ENCODE measurements around the gene CEP85. TPM values are rescaled to one million over a fixed set of nuclear protein-coding genes. Genes with fewer than 3 reads are reported as not detected.

Gene CEP85, protein sequence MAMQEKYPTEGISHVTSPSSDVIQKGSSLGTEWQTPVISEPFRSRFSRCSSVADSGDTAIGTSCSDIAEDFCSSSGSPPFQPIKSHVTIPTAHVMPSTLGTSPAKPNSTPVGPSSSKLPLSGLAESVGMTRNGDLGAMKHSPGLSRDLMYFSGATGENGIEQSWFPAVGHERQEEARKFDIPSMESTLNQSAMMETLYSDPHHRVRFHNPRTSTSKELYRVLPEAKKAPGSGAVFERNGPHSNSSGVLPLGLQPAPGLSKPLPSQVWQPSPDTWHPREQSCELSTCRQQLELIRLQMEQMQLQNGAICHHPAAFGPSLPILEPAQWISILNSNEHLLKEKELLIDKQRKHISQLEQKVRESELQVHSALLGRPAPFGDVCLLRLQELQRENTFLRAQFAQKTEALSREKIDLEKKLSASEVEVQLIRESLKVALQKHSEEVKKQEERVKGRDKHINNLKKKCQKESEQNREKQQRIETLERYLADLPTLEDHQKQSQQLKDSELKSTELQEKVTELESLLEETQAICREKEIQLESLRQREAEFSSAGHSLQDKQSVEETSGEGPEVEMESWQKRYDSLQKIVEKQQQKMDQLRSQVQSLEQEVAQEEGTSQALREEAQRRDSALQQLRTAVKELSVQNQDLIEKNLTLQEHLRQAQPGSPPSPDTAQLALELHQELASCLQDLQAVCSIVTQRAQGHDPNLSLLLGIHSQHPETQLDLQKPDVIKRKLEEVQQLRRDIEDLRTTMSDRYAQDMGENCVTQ
- total RNA-seq (2016; rRNA removed; fragmentation: Illumina TruSeq; extraction: Trizol): 22.4 and 26.7 TPM in 2 replicates
- total RNA-seq (2016; cell fraction: cytosol; rRNA removed; fragmentation: Illumina TruSeq; extraction: Trizol; ENCODE audit: low read depth): 15.6 and 16.7 TPM in 2 replicates
- total RNA-seq (2016; cell fraction: insoluble cytoplasmic fraction; rRNA removed; fragmentation: Illumina TruSeq; extraction: Trizol): 22.3 and 26.3 TPM in 2 replicates
- 10.6 and 12.9 TPM in 2 replicates for total RNA-seq (2016; cell fraction: membrane; rRNA removed; fragmentation: Illumina TruSeq; extraction: Trizol)
- total RNA-seq (2016; cell fraction: nucleus; rRNA removed; fragmentation: Illumina TruSeq; extraction: Trizol): 27.6 and 32.8 TPM in 2 replicates
- polyA plus RNA-seq (2011; rRNA removed): 16.1 and 16.9 TPM in 2 replicates
- 11.2 and 11.4 TPM in 2 replicates for polyA plus RNA-seq (2011; cell fraction: cytosol; rRNA removed)
- polyA plus RNA-seq (2011; cell fraction: nucleus; rRNA removed): 40.1 and 42.3 TPM in 2 replicates
- polyA plus RNA-seq (2012): 8.8 and 10.7 TPM in 2 replicates
- 0.88 and 0.92 TPM in 2 replicates for polyA plus RNA-seq (2016; cell fraction: cytosol; fragmentation: Illumina TruSeq; extraction: Trizol; ENCODE audit: low read depth)
- 16.4 and 17.2 TPM in 2 replicates for polyA plus RNA-seq (2016; cell fraction: insoluble cytoplasmic fraction; fragmentation: Illumina TruSeq; extraction: Trizol; ENCODE audit: low read depth)
- 2.2 and 2.6 TPM in 2 replicates for polyA plus RNA-seq (2016; cell fraction: membrane; fragmentation: Illumina TruSeq; extraction: Trizol; ENCODE audit: low read depth)
- 49.8 and 50.1 TPM in 2 replicates for polyA plus RNA-seq (2016; cell fraction: nucleus; fragmentation: Illumina TruSeq; extraction: Trizol; ENCODE audit: insufficient read depth, low read depth)
- 19.0 and 44.1 TPM in 2 replicates for polyA minus RNA-seq (2011; rRNA and poly(A)+ RNA removed; ENCODE audit: low replicate concordance)
- 8.7 and 9.0 TPM in 2 replicates for polyA minus RNA-seq (2011; cell fraction: cytosol; rRNA and poly(A)+ RNA removed)
- 24.2 and 25.1 TPM in 2 replicates for polyA minus RNA-seq (2011; cell fraction: nucleus; rRNA and poly(A)+ RNA removed)
- Bru-seq, nascent RNA: percentile 62 among the genes with signal in this experiment
- percentile 68 among the genes with signal in this experiment for BruChase-seq, experiment 1, labeled RNA remaining after a 6-hour chase
- BruChase-seq, experiment 2, labeled RNA remaining after a 2-hour chase: percentile 69 among the genes with signal in this experiment
- long read RNA-seq, experiment 1, partial matches to known transcripts: 10 of 13 reads
- long read RNA-seq, experiment 1, other reads (novel, unspliced or antisense): 1 of 13 reads
- long read RNA-seq, experiment 2, partial matches to known transcripts: 8 of 15 reads
- long read RNA-seq, experiment 2, other reads (novel, unspliced or antisense): 3 of 15 reads

DNA sequence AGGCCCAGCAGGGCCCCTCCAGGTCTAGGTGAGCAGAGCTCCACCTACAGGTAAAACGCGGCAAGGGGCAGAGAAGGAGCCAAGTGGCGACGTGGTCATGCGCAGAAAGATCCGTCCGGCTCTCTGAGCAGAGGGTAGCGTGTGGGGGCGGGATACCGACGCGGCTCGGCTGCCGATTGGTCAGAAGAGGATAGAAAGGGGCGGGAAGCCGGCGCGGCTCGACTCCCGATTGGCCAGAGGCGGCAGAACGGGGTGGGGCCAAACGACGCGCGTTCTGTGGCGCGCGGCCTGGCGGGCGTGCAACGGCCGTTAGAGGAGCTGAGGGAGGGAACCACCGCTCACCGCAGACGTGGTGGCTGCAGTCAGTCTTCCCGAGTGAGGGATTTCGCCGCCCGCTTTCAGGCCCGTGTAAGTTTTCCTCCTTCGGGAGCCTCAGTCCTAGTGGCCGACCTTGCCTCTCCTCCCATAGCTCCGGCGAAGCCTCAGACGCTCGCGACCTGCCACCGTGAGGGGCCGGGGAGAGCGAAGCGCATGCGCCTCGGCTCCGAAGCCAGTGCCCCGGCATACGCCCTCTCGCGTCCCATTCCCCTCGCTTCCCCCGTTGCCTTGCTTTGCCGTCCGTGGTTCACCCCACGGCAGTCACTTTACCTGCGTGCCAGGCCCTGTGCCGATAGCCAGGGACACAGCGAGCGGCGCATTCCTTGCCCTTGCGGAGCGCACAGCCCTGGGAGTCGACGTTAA is at the start of gene CEP85:
CEP85 (plus strand) TSS at position 298 of the 741 bp plus-strand sequence. CDS start 5,584 bp downstream, outside the sequence.
- no peaks in the 10 kb centered on the region for H3K36me3 ChIP-seq (replicated peaks in 1 of 2; ENCODE audit: control insufficient read depth in 1 of 2, insufficient read depth in 2 of 2, low read length in 2 of 2)
- peak; percentile 90 for FAIRE-seq
- ChIA-PET POLR2A (interaction anchor here (0.6 to 3.3 kb wide), 12 partner anchors 9 to 693 kb away, joined by 3 to 50 read pairs (median 4); partner anchors contain the start of genes CNKSR1, DHDDS, PAFAH2 and SH3BGRL3), CTCF (ENCODE audit: low intra/inter-chr PET ratio, low total read pairs) (interaction anchor here (1.5 to 1.7 kb wide), 2 partner anchors 64 to 70 kb away, joined by 6 to 11 read pairs; partner anchors contain the start of genes C1orf232 and ZNF593)
- in situ Hi-C loops (cut with HindIII; ENCODE audit: extremely low pct_ligation_motif_present, low pct_unique_long_range_greater_than_20kb) (no loop called here), intact Hi-C loops (cut with micrococcal nuclease; ENCODE audit: unreplicated experiment) (loop anchor here (1.0 to 2.0 kb wide), 3 partner anchors 9 to 65 kb away; partner anchors contain the start of genes C1orf232, CATSPER4 and ZNF593)
- under 1% methylated on average over 36 of the region's 73 CpGs for WGBS (ENCODE audit: low lambda C conversion rate)
- no peaks in the 10 kb centered on the region for H4K20me1 ChIP-seq (ENCODE audit: insufficient read depth, low read length)
- no peaks in the 10 kb centered on the region; a peak in 1 of 5 replicates for H3K27me3 ChIP-seq (ENCODE audit: control insufficient read depth in 1 of 2, insufficient read depth in 2 of 2, low read length in 2 of 2)
- H3K4me3 ChIP-seq (replicated peaks in 1 of 3; ENCODE audit: insufficient read depth in 1 of 3, low read depth in 2 of 3, low read length in 3 of 3): peak within 1 kb of the TSS; percentile 69 to 95 (median 84)
- H3K79me2 ChIP-seq (ENCODE audit: insufficient read depth, low read length): peaks cover 46% of the 10 kb centered on the region
- no peaks in the 10 kb centered on the region for H3K9me3 ChIP-seq (ENCODE audit: low read length)
- peaks cover 44% of the 10 kb centered on the region for H3K4me1 ChIP-seq (ENCODE audit: insufficient read depth, low read length)
- peak within 1 kb of the TSS; percentile 91 for H3K9ac ChIP-seq (ENCODE audit: insufficient read depth, low read depth, low read length)
- peak within 1 kb of the TSS; percentile 78 for H3K27ac ChIP-seq (ENCODE audit: extremely low read length, insufficient read depth, low read length)
- DNase-seq (ENCODE audit: low spot score): peak; percentile 93
- peak within 1 kb of the TSS; percentile 72 for H2AFZ ChIP-seq (ENCODE audit: low read length)
- ATAC-seq: peak; percentile 95
- H3K4me2 ChIP-seq (ENCODE audit: low read depth, low read length): peak within 1 kb of the TSS; percentile 95
- BruUV-seq (replicated peaks): TSS peak; percentile 70
- TF ChIP-seq YY1 (IDR thresholded peaks at IDR 0.05; ENCODE audit: insufficient read depth, insufficient replicate concordance, low read depth, low read length): peak; percentile 57
- TF ChIP-seq ZNF460 (CRISPR knock-in tag; IDR thresholded peaks at IDR 0.05; ENCODE audit: borderline replicate concordance): no peak; the same call in 1 of the 2 replicates
- TF ChIP-seq, protein P1, sequence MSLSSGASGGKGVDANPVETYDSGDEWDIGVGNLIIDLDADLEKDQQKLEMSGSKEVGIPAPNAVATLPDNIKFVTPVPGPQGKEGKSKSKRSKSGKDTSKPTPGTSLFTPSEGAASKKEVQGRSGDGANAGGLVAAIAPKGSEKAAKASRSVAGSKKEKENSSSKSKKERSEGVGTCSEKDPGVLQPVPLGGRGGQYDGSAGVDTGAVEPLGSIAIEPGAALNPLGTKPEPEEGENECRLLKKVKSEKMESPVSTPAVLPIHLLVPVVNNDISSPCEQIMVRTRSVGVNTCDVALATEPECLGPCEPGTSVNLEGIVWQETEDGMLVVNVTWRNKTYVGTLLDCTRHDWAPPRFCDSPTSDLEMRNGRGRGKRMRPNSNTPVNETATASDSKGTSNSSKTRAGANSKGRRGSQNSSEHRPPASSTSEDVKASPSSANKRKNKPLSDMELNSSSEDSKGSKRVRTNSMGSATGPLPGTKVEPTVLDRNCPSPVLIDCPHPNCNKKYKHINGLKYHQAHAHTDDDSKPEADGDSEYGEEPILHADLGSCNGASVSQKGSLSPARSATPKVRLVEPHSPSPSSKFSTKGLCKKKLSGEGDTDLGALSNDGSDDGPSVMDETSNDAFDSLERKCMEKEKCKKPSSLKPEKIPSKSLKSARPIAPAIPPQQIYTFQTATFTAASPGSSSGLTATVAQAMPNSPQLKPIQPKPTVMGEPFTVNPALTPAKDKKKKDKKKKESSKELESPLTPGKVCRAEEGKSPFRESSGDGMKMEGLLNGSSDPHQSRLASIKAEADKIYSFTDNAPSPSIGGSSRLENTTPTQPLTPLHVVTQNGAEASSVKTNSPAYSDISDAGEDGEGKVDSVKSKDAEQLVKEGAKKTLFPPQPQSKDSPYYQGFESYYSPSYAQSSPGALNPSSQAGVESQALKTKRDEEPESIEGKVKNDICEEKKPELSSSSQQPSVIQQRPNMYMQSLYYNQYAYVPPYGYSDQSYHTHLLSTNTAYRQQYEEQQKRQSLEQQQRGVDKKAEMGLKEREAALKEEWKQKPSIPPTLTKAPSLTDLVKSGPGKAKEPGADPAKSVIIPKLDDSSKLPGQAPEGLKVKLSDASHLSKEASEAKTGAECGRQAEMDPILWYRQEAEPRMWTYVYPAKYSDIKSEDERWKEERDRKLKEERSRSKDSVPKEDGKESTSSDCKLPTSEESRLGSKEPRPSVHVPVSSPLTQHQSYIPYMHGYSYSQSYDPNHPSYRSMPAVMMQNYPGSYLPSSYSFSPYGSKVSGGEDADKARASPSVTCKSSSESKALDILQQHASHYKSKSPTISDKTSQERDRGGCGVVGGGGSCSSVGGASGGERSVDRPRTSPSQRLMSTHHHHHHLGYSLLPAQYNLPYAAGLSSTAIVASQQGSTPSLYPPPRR (CRISPR knock-in tag; IDR thresholded peaks at IDR 0.05; ENCODE audit: borderline replicate concordance): 0 out of 2 replicates have a peak, but pooled peaks have one; percentile 15
- TF ChIP-seq ZNF777 (CRISPR knock-in tag; IDR thresholded peaks at IDR 0.05): peak; percentile 88
- TF ChIP-seq NR1H2 (CRISPR knock-in tag; IDR thresholded peaks at IDR 0.05; ENCODE audit: borderline replicate concordance, low read depth): no peak

All from HepG2 (cell line).